Tibial nerve (tissue), 4 donors: ENCODE results near the gene ALPL. TPM values are rescaled to one million over a fixed set of nuclear protein-coding genes. Genes with fewer than 3 reads are reported as not detected.

Experiments used
- DNase-seq, 2 donors: peaks; one replicate each; pipeline ENCODE4 v3.0.0-alpha.2; 2019; ENCODE audit warnings: low spot score in 2 of 2
- H3K27ac ChIP-seq, 4 donors: fragments of 200-600 bp; sonication (generic) in 3 of 4; one replicate each; pipeline ENCODE4 v1.5.1; 2017 to 2019; ENCODE audit warnings: mild to moderate bottlenecking in 1 of 4
- H3K27me3 ChIP-seq, 2 donors: fragments of 200-600 bp; sonication (generic) in 1 of 2; one replicate each; pipeline versions ENCODE4 v1.5.1 to v1.6.0; 2017 to 2019
- H3K36me3 ChIP-seq, 3 donors: fragments of 200-600 bp; sonication (generic); one replicate each; pipeline ENCODE4 v1.5.1; 2018 to 2019
- H3K4me1 ChIP-seq, 4 donors: fragments of 200-600 bp; sonication (generic) in 3 of 4; one replicate each; pipeline ENCODE4 v1.5.1; 2017 to 2019
- H3K4me3 ChIP-seq, 4 donors: fragments of 200-600 bp; sonication (generic) in 3 of 4; one replicate each; pipeline ENCODE4 v1.5.1; 2017 to 2019; ENCODE audit warnings: mild to moderate bottlenecking in 1 of 4, moderate library complexity in 1 of 4
- H3K9me3 ChIP-seq, 4 donors: fragments of 200-600 bp; sonication (generic) in 3 of 4; one replicate each; pipeline ENCODE4 v1.5.1; 2017 to 2019
- EP300 ChIP-seq, 2 donors: sonication (generic); formaldehyde crosslinking; IDR thresholded peaks; one replicate each; pipeline ENCODE4 v1.6.1; 2017; ENCODE audit warnings: antibody characterized with exemption in 2 of 2, mild to moderate bottlenecking in 1 of 2
- POLR2A ChIP-seq, 2 donors: fragments of 450-650 bp; IDR thresholded peaks; one replicate each; pipeline ENCODE4 v1.6.1; 2017; ENCODE audit warnings: antibody characterized with exemption in 2 of 2, mild to moderate bottlenecking in 2 of 2, moderate library complexity in 2 of 2
- WGBS, 2 donors: methylation state at CpG; one replicate each; pipeline ENCODE4 v1.1.5; 2018; 5-methylcytosine and 5-hydroxymethylcytosine counted together
- total RNA-seq, 4 donors: library from RNA; depleted of rRNA; stranded (reverse); fragments of >200 nt; gene quantifications; one replicate each; pipeline ENCODE4 v1.1.0, GENCODE V29; 2016
- TF ChIP-seq, protein P1 (sequence below), 5 experiments: fragments of 200-600 bp in 3 of 5; fragments of 450-650 bp in 2 of 5; sonication (generic) in 3 of 5; IDR thresholded peaks; one replicate each; pipeline ENCODE4 v1.5.1; 2016 to 2019; ENCODE audit warnings: antibody characterized with exemption in 5 of 5, mild to moderate bottlenecking in 3 of 5, moderate library complexity in 2 of 5

ALPL gene
- total RNA-seq, 4 donors from 2014 or later = 3.9 to 19.2 (median 7.5) TPM

DNA sequence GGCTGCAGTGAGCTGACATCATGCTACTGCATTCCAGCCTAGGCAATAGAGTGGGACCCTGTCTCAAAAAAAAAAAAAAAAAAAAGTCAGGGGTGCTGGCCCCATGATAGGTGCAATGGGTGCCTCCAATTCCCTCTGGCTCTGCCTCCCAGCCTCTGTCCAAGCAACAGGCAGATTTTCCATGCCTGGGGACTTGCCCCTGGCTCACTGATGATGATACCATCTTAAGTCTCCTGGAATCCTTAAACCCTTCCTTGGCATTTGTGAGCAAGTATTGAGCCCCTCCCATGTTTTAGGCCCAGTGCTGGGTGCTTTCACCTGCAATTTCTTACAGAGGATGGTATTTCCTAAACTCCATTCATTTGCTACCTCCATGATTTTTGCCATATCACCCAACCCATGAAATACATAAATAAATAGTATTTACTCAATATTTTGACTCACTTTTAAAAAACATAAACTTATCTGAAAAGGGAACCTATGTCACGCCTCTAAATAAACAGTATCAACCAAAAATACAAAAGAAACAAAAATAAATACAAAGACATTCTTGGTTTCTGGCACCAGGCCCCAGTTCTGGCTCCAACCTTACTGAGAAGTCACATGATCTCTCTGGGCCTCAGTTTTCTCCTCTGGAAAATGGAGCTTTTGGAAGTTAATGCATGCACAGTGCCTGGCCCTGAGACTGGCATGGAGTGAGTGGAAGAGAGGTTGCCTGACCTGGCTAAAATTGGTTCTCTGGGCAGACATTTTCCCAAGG is 1.5 kb upstream of the ALPL start:
- H3K9me3 ChIP-seq = no peaks in the 10 kb centered on the region
- H3K36me3 ChIP-seq = no peaks in the 10 kb centered on the region
- peaks cover 0 to 44% of the 10 kb centered on the region in 2 donors for H3K27me3 ChIP-seq
- H3K4me1 ChIP-seq = peaks cover 0 to 27% (median 9%) of the 10 kb centered on the region in 4 donors
- no peak overlapping the region for H3K27ac ChIP-seq
- 90 to 92% methylated on average over 1 of the region's 1 CpG for WGBS, 2 donors
- no peak for DNase-seq
- H3K4me3 ChIP-seq = no peak overlapping the region
- no peak for TF ChIP-seq POLR2A (IDR thresholded peaks at IDR 0.05)
- TF ChIP-seq, protein P1, sequence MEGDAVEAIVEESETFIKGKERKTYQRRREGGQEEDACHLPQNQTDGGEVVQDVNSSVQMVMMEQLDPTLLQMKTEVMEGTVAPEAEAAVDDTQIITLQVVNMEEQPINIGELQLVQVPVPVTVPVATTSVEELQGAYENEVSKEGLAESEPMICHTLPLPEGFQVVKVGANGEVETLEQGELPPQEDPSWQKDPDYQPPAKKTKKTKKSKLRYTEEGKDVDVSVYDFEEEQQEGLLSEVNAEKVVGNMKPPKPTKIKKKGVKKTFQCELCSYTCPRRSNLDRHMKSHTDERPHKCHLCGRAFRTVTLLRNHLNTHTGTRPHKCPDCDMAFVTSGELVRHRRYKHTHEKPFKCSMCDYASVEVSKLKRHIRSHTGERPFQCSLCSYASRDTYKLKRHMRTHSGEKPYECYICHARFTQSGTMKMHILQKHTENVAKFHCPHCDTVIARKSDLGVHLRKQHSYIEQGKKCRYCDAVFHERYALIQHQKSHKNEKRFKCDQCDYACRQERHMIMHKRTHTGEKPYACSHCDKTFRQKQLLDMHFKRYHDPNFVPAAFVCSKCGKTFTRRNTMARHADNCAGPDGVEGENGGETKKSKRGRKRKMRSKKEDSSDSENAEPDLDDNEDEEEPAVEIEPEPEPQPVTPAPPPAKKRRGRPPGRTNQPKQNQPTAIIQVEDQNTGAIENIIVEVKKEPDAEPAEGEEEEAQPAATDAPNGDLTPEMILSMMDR (IDR thresholded peaks at IDR 0.05) = no peak
- TF ChIP-seq EP300 (IDR thresholded peaks at IDR 0.05) = no peak

DNA sequence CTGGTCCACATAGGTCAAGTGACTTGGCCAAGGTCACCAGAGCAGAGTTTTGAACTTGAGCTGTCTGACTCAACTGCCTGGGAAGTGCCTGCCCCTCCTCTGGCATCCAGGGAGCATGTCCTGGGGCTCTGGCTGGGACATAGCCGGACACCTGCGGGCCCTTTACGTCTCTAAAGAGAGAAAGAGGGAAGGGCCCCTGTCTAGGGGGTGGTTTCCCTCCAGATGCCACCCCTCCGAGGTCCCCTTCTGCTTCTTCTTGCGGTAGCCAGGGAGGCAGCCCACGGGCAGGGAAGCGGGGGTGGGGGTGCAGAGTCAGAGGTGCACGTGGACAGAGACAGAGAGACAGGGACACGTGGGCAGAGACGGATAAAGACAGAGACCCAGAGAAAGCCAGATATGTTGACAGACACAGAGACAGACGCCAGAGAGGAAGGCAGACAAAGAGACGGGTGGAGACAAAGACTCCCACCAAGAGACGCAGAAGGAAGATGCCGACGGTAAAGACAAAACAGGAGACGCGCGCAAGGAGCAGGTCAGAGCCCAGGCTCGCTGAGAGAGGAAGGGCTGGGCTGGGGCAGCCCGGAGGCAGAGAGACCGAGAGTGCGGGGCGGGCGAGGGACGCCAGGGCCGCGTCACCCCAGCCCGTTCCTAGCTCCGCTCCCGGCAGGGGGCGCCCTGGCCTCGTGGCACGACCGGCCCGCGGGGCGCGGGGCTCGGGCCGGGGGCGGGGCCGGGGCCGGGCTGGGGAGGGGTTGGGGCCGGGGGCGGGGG is 458 bp upstream of the ALPL start:
- no peak overlapping the region for H3K27ac ChIP-seq
- DNase-seq = peak; percentile 21 to 39
- TF ChIP-seq, protein P1 (IDR thresholded peaks at IDR 0.05) = peak; percentile 45 to 82 (median 56)
- TF ChIP-seq EP300 (IDR thresholded peaks at IDR 0.05) = no peak
- H3K4me3 ChIP-seq = peak overlapping the region in 2 of 4 donors; percentile 29 to 37
- peaks cover 0 to 27% (median 9%) of the 10 kb centered on the region in 4 donors for H3K4me1 ChIP-seq
- WGBS, 2 donors = 11% methylated on average over 31 to 34 of the region's 45 CpGs
- no peaks in the 10 kb centered on the region for H3K9me3 ChIP-seq
- no peaks in the 10 kb centered on the region for H3K36me3 ChIP-seq
- H3K27me3 ChIP-seq = peaks cover 0 to 44% of the 10 kb centered on the region in 2 donors

DNA sequence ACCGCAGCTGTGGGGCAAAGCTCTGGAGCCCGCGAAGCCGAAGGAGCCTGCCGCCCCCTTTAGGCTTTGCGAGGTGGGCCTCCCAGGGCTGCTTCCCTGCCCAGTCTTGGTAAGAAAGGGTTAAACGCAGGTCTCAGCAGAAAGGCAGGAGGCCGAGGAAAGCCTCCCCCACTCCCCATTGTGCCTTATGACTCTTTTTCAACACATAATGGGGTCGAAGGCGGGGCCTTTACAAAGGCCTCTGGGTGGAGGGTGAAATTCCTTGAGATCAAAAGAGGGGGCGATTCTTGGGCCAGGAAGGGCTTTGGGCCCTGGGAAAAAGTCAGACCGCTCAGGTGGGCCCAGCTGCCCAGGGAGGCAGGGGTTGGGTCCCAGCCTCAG is 880 bp downstream of the ALPL start:
- WGBS, 2 donors = 44 to 48% methylated on average over 12 of the region's 12 CpGs
- DNase-seq = no peak
- Histone ChIP-seq H3K27me3 (peaks cover 0 to 44% of the 10 kb centered on the region in 2 donors), H3K27ac (peak overlapping the region in 2 of 4 donors; percentile 4 to 62), H3K9me3 (no peaks in the 10 kb centered on the region), H3K4me3 (no peak overlapping the region), H3K36me3 (no peaks in the 10 kb centered on the region), H3K4me1 (peaks cover 0 to 27% (median 9%) of the 10 kb centered on the region in 4 donors)
- TF ChIP-seq EP300 (IDR thresholded peaks at IDR 0.05) = no peak
- TF ChIP-seq, protein P1 (IDR thresholded peaks at IDR 0.05) = peak in 1 of 5 experiments; percentile 5

DNA sequence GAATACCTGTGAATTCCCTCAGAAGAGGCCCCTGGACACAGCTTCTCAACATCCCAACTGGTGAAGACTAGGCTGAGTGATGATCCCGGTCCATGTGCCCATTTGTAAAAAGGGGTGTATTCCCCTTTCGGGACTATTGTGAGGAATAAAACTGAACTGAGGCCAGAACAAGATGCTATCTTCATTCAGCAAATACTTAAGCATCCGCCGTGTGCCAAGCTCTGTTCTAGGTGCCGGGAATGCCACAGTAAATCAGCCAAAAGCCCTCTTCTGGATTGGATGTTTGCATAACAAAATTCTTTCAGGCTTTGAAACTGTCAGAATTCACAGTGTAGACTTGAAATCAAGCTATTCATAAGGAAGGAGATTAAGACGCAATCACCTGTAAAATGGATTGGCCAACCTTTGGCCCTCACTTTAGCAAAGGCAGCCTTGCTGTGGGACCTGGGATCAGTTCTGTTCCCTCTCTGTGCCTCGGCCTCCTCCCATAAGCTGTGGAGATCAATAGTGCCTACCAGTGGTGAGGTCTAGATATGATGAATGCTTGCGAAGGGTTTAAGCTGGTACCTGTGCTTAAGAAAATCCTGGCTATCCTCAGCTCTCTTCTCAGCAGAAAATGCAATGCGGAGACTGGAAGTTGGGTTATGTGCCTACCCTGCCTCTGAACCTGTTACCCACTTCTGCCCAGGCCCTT is 1.8 kb downstream of the ALPL start:
- TF ChIP-seq POLR2A (IDR thresholded peaks at IDR 0.05) (no peak), EP300 (IDR thresholded peaks at IDR 0.05) (no peak)
- TF ChIP-seq, protein P1 (IDR thresholded peaks at IDR 0.05) = no peak
- no peak for DNase-seq

More for the DNA sequence above, 1.8 kb downstream of the ALPL start:
- Histone ChIP-seq H3K4me1 (peaks cover 0 to 27% (median 9%) of the 10 kb centered on the region in 4 donors), H3K36me3 (no peaks in the 10 kb centered on the region), H3K27ac (peak overlapping the region in 2 of 4 donors; percentile 33 to 62), H3K9me3 (no peaks in the 10 kb centered on the region), H3K27me3 (peaks cover 0 to 38% of the 10 kb centered on the region in 2 donors), H3K4me3 (no peak overlapping the region)
- WGBS, 2 donors = 81 to 89% methylated on average over 9 of the region's 9 CpGs
